Measurements from ENCODE around the gene VSTM4. TPM values are rescaled to one million over a fixed set of nuclear protein-coding genes. Genes with fewer than 3 reads are reported as not detected.

VSTM4 gene
- polyA plus RNA-seq, 4 donors: 0.81 to 7.2 (median 2.4) TPM; not detected in 1

DNA sequence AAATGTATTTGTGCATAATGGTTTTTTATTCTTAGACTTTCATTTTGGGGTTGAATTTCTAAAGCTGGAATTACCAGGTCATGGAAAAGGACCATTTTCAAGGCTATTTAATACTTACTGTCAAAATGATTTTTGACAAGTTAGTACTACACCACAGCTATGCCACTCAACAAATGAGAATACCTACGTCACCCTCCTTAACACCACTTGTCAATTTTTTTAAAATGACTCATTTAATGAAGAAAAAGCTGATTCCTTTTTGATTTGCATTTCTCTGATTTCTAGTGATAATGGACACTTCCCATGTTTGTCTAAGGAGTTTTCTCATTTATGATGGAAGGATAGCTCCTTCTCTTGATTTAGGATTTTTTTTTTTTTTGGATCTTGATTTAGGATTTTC lies 63.3 kb downstream of the VSTM4 start:
- no peak for DNase-seq
- no peak overlapping the region for H3K4me3 ChIP-seq (ENCODE audit: low read depth in 1 of 3, low read length in 3 of 3)
- no peaks in the 10 kb centered on the region for H3K4me1 ChIP-seq (ENCODE audit: control insufficient read depth in 3 of 3, insufficient read depth in 2 of 3, low read depth in 1 of 3, low read length in 2 of 3)
- no peaks in the 10 kb centered on the region for H3K27me3 ChIP-seq (ENCODE audit: control insufficient read depth in 3 of 3, insufficient read depth in 3 of 3, low read length in 3 of 3)
- WGBS, 3 donors: 69 to 84% (median 77%) methylated on average over 1 of the region's 1 CpG
- FAIRE-seq: no peak
- no peak overlapping the region for H3K27ac ChIP-seq (ENCODE audit: low read depth in 1 of 3, low read length in 2 of 3)
- peaks cover 0 to 4% (median 0%) of the 10 kb centered on the region in 3 donors for H3K36me3 ChIP-seq (ENCODE audit: control insufficient read depth in 3 of 3, insufficient read depth in 2 of 3, low read depth in 1 of 3, low read length in 3 of 3)
- no peaks in the 10 kb centered on the region for H3K9me3 ChIP-seq (ENCODE audit: control insufficient read depth in 2 of 2, insufficient read depth in 1 of 2, low read depth in 1 of 2, low read length in 1 of 2)

DNA sequence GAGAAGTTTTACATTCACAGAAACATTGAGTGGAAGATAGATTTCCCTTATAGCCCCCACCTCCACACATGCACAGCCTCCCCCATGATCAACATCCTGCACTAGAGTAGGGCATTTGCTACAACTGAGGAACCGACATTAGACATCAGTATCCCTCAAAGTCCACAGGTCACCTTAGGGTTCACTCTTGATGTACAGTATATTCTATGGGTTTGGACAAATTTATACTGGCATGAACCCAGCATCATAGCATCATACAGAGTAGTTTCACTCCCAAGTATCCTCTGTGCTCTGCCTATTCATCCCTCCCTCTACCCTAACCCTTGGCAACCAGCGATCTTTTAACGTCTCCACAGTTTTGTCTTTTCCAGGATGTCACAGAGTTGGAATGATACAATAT lies 64.4 kb downstream of the VSTM4 start:
- no peak overlapping the region for H3K4me3 ChIP-seq (ENCODE audit: low read depth in 1 of 3, low read length in 3 of 3)
- H3K36me3 ChIP-seq (ENCODE audit: control insufficient read depth in 3 of 3, insufficient read depth in 2 of 3, low read depth in 1 of 3, low read length in 3 of 3): peaks cover 0 to 5% (median 0%) of the 10 kb centered on the region in 3 donors
- H3K27ac ChIP-seq (ENCODE audit: low read depth in 1 of 3, low read length in 2 of 3): peak overlapping the region in 1 of 3 donors; percentile 8
- H3K9me3 ChIP-seq (ENCODE audit: control insufficient read depth in 2 of 2, insufficient read depth in 1 of 2, low read depth in 1 of 2, low read length in 1 of 2): no peaks in the 10 kb centered on the region
- DNase-seq (no peak), FAIRE-seq (no peak)
- no peaks in the 10 kb centered on the region for H3K4me1 ChIP-seq (ENCODE audit: control insufficient read depth in 3 of 3, insufficient read depth in 2 of 3, low read depth in 1 of 3, low read length in 2 of 3)
- 53 to 71% (median 65%) methylated on average over 3 of the region's 3 CpGs for WGBS, 3 donors
- H3K27me3 ChIP-seq (ENCODE audit: control insufficient read depth in 3 of 3, insufficient read depth in 3 of 3, low read length in 3 of 3): no peaks in the 10 kb centered on the region

DNA sequence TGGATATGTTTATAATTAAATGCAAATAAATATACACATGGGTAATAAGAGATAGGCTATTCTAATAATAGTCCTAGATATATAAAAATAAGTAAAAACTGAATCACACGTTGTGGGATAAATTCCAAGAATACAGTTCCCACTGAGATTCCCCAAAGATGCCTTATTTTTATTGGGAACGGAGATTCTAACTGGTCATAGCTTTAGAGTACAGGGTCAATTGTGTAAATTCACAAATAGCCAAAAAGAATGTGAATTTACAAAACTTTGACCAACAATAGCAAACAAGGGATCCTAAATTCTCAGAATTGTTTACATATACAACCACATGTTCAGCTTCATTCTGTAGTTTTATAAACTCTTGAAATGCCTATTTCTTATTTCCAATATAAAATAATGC lies 65.0 kb downstream of the VSTM4 start:
- 59 to 79% (median 65%) methylated on average over 2 of the region's 2 CpGs for WGBS, 3 donors
- no peaks in the 10 kb centered on the region for H3K27me3 ChIP-seq (ENCODE audit: control insufficient read depth in 3 of 3, insufficient read depth in 3 of 3, low read length in 3 of 3)
- no peak for FAIRE-seq
- H3K4me3 ChIP-seq (ENCODE audit: low read depth in 1 of 3, low read length in 3 of 3): no peak overlapping the region
- H3K36me3 ChIP-seq (ENCODE audit: control insufficient read depth in 3 of 3, insufficient read depth in 2 of 3, low read depth in 1 of 3, low read length in 3 of 3): peaks cover 0 to 5% (median 0%) of the 10 kb centered on the region in 3 donors
- DNase-seq: no peak
- no peaks in the 10 kb centered on the region for H3K4me1 ChIP-seq (ENCODE audit: control insufficient read depth in 3 of 3, insufficient read depth in 2 of 3, low read depth in 1 of 3, low read length in 2 of 3)
- H3K9me3 ChIP-seq (ENCODE audit: control insufficient read depth in 2 of 2, insufficient read depth in 1 of 2, low read depth in 1 of 2, low read length in 1 of 2): no peaks in the 10 kb centered on the region
- H3K27ac ChIP-seq (ENCODE audit: low read depth in 1 of 3, low read length in 2 of 3): peak overlapping the region in 1 of 3 donors; percentile 8

DNA sequence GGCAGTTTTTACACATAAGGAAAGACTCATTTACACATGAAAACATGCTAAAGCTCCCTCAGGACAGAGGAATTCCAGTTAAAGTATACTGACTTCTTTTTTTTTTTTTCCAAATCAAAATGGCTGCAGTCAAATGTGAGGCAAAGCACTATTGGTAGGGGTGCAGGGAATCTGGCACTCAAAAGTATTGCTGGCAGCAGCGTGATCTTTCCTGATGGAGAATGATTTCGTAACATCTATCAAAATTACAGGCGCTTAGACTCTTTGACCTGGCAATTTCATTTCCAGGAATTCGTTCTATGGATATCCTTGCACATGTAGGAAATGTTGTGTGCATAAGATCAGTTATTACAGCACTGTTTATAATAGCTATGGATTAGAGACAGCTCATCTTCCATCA lies 65.7 kb downstream of the VSTM4 start:
- H3K36me3 ChIP-seq (ENCODE audit: control insufficient read depth in 3 of 3, insufficient read depth in 2 of 3, low read depth in 1 of 3, low read length in 3 of 3): peaks cover 0 to 5% (median 0%) of the 10 kb centered on the region in 3 donors
- DNase-seq: no peak
- no peaks in the 10 kb centered on the region for H3K4me1 ChIP-seq (ENCODE audit: control insufficient read depth in 3 of 3, insufficient read depth in 2 of 3, low read depth in 1 of 3, low read length in 2 of 3)
- H3K9me3 ChIP-seq (ENCODE audit: control insufficient read depth in 2 of 2, insufficient read depth in 1 of 2, low read depth in 1 of 2, low read length in 1 of 2): no peaks in the 10 kb centered on the region
- WGBS, 3 donors: 46 to 65% (median 59%) methylated on average over 4 of the region's 4 CpGs
- H3K27me3 ChIP-seq (ENCODE audit: control insufficient read depth in 3 of 3, insufficient read depth in 3 of 3, low read length in 3 of 3): no peaks in the 10 kb centered on the region
- H3K27ac ChIP-seq (ENCODE audit: low read depth in 1 of 3, low read length in 2 of 3): no peak overlapping the region
- no peak for FAIRE-seq
- H3K4me3 ChIP-seq (ENCODE audit: low read depth in 1 of 3, low read length in 3 of 3): no peak overlapping the region

DNA sequence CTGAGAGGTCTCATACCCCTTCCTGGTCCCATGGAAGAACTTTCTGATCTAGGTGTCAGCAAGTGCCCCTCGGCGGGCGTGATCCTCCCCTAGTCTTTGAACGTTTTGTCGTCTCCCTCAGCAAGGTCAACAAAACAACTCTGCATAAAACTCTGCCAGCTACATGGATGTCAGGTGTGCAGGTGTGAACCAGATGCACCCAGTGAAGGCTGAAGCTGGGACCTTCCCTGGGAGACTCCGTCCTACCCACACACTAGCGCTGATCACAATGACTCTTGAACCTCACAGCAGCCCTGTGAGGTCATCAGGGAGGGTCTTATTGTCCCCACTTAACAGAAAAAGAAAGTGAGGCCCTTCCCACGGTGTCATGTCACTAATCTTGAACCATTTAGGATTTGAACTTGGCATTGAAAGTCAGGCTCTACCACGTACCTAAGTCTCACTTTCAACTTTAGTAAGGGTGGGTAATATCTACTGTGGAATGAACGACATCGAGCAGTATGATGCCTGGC lies 68.1 kb downstream of the VSTM4 start:
- H3K9me3 ChIP-seq (ENCODE audit: control insufficient read depth in 2 of 2, insufficient read depth in 1 of 2, low read depth in 1 of 2, low read length in 1 of 2): no peaks in the 10 kb centered on the region
- no peak overlapping the region for H3K4me3 ChIP-seq (ENCODE audit: low read depth in 1 of 3, low read length in 3 of 3)
- H3K36me3 ChIP-seq (ENCODE audit: control insufficient read depth in 3 of 3, insufficient read depth in 2 of 3, low read depth in 1 of 3, low read length in 3 of 3): peaks cover 0 to 5% (median 0%) of the 10 kb centered on the region in 3 donors
- H3K27ac ChIP-seq (ENCODE audit: low read depth in 1 of 3, low read length in 2 of 3): no peak overlapping the region
- no peak for FAIRE-seq
- no peak for DNase-seq
- H3K4me1 ChIP-seq (ENCODE audit: control insufficient read depth in 3 of 3, insufficient read depth in 2 of 3, low read depth in 1 of 3, low read length in 2 of 3): no peaks in the 10 kb centered on the region
- WGBS, 3 donors: 76 to 89% (median 87%) methylated on average over 11 of the region's 11 CpGs
- no peaks in the 10 kb centered on the region for H3K27me3 ChIP-seq (ENCODE audit: control insufficient read depth in 3 of 3, insufficient read depth in 3 of 3, low read length in 3 of 3)

DNA sequence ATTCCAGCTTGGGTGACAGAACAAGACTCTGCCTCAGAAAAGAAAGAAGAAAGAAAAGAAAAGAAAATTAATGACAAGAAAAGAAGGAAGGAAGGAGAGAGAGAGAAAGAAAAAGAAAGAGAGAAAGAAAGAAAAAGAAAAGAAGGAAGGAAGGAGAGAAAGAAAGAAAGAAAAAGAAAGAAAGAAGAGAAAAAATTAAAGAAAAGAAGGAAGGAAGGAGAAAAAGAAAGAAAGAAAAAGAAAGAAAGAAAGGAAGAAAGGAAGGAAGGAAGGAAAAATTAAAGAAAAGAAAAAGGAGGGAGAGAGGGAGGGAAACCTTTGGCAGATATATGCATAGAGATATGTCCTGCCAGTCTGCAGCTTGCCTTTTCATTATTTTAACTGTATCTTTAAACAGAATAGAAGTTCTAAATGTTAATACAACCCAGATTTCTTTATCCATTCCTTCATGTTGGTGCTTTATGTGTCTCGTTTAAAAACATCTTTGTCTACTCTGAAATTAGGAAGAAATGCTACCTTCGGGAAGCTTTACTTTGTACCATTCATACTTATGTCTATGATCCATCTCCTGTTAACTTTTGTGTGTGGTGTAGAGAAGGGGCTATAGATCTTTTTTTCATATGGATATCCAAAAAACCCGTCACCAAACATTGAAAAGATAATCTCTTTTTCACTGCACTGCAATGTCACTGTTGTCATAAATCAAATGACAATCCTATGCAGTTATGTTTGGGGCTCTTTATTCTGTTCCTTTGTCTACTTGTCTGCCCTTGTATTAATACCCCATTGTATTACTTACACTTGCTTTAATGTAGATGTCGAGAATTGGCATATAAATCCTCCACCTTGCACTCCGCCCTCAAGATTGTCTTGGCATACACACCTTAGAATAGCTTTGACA lies 70.8 kb downstream of the VSTM4 start:
- H3K36me3 ChIP-seq (ENCODE audit: control insufficient read depth in 3 of 3, insufficient read depth in 2 of 3, low read depth in 1 of 3, low read length in 3 of 3): peaks cover 0 to 5% (median 0%) of the 10 kb centered on the region in 3 donors
- 61 to 82% (median 66%) methylated on average over 5 of the region's 5 CpGs for WGBS, 3 donors
- H3K9me3 ChIP-seq (ENCODE audit: control insufficient read depth in 2 of 2, insufficient read depth in 1 of 2, low read depth in 1 of 2, low read length in 1 of 2): no peaks in the 10 kb centered on the region
- FAIRE-seq (no peak), DNase-seq (no peak)
- H3K27ac ChIP-seq (ENCODE audit: low read depth in 1 of 3, low read length in 2 of 3): no peak overlapping the region
- H3K4me3 ChIP-seq (ENCODE audit: low read depth in 1 of 3, low read length in 3 of 3): no peak overlapping the region
- H3K4me1 ChIP-seq (ENCODE audit: control insufficient read depth in 3 of 3, insufficient read depth in 2 of 3, low read depth in 1 of 3, low read length in 2 of 3): no peaks in the 10 kb centered on the region
- no peaks in the 10 kb centered on the region for H3K27me3 ChIP-seq (ENCODE audit: control insufficient read depth in 3 of 3, insufficient read depth in 3 of 3, low read length in 3 of 3)

DNA sequence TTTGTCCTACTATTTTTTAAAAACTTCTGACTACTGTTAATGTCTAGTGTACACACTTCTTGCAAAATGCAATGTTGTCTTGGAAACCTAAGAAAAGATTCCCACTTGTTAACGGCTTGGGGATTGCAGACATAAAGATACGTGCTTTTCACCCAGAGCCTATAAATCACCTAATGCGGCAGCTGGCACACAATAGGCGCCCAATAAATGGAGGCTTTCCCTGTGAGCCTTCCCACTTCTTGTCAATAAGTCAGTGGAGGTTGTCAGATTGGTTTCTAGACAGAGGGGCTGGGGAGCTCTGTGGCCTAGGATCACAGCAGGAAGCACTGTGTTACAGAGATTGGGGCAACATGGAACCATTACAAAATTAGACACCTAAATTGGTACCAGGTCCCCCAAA lies 74.7 kb downstream of the VSTM4 start:
- WGBS, 3 donors: 83 to 92% (median 86%) methylated on average over 4 of the region's 4 CpGs
- Histone ChIP-seq H3K4me3 (ENCODE audit: low read depth in 1 of 3, low read length in 3 of 3) (no peak overlapping the region), H3K27me3 (ENCODE audit: control insufficient read depth in 3 of 3, insufficient read depth in 3 of 3, low read length in 3 of 3) (no peaks in the 10 kb centered on the region), H3K9me3 (ENCODE audit: control insufficient read depth in 2 of 2, insufficient read depth in 1 of 2, low read depth in 1 of 2, low read length in 1 of 2) (no peaks in the 10 kb centered on the region), H3K27ac (ENCODE audit: low read depth in 1 of 3, low read length in 2 of 3) (no peak overlapping the region), H3K4me1 (ENCODE audit: control insufficient read depth in 3 of 3, insufficient read depth in 2 of 3, low read depth in 1 of 3, low read length in 2 of 3) (no peaks in the 10 kb centered on the region), H3K36me3 (ENCODE audit: control insufficient read depth in 3 of 3, insufficient read depth in 2 of 3, low read depth in 1 of 3, low read length in 3 of 3) (peaks cover 0 to 6% (median 0%) of the 10 kb centered on the region in 3 donors)
- DNase-seq (no peak), FAIRE-seq (no peak)

DNA sequence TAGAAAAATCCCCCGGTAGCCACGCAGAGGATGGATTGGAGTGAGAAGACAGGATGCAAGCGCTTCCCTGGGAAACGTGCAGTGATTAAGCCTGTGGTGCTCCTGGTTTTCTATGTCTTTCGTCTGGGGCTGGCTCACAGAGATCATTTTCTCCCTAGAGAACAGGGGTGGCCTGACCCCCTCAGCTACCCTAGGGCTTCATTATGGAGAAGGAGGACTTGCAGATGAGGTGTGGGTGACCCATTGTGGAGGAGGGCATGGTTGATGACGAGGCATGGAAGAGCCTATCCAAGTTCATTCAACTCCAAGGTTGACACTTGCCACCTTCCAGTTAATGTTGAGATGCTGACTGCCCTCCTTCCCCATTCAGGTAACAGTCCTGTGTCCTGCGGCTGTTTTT lies 75.9 kb downstream of the VSTM4 start:
- peaks cover 0 to 8% (median 0%) of the 10 kb centered on the region in 3 donors for H3K36me3 ChIP-seq (ENCODE audit: control insufficient read depth in 3 of 3, insufficient read depth in 2 of 3, low read depth in 1 of 3, low read length in 3 of 3)
- H3K27me3 ChIP-seq (ENCODE audit: control insufficient read depth in 3 of 3, insufficient read depth in 3 of 3, low read length in 3 of 3): no peaks in the 10 kb centered on the region
- H3K27ac ChIP-seq (ENCODE audit: low read depth in 1 of 3, low read length in 2 of 3): no peak overlapping the region
- H3K4me1 ChIP-seq (ENCODE audit: control insufficient read depth in 3 of 3, insufficient read depth in 2 of 3, low read depth in 1 of 3, low read length in 2 of 3): no peaks in the 10 kb centered on the region
- no peaks in the 10 kb centered on the region for H3K9me3 ChIP-seq (ENCODE audit: control insufficient read depth in 2 of 2, insufficient read depth in 1 of 2, low read depth in 1 of 2, low read length in 1 of 2)
- no peak overlapping the region for H3K4me3 ChIP-seq (ENCODE audit: low read depth in 1 of 3, low read length in 3 of 3)
- no peak for FAIRE-seq
- DNase-seq: no peak
- 82 to 84% (median 83%) methylated on average over 7 of the region's 7 CpGs for WGBS, 3 donors
